Parathyroid adenoma (tissue), 2 donors: Measurements from ENCODE around the gene CSRP2.

Experiments used
- H2AFZ ChIP-seq: fragments of 300-600 bp; sonication (generic); one replicate; pipeline ENCODE4 v1.7.0; 2017; ENCODE audit warnings: antibody characterized with exemption, mild to moderate bottlenecking
- H3K27ac ChIP-seq: fragments of 300-600 bp; sonication (generic); one replicate; pipeline ENCODE4 v1.7.0; 2017
- H3K27me3 ChIP-seq: fragments of 300-600 bp; sonication (generic); one replicate; pipeline ENCODE4 v1.7.0; 2017; ENCODE audit warnings: low read length; ENCODE audit not compliant: control insufficient read depth, insufficient read depth
- H3K36me3 ChIP-seq: fragments of 300-600 bp; sonication (generic); one replicate; pipeline ENCODE4 v1.7.0; 2017; ENCODE audit warnings: low read length; ENCODE audit not compliant: control insufficient read depth, insufficient read depth
- H3K4me1 ChIP-seq: fragments of 300-600 bp; sonication (generic); one replicate; pipeline ENCODE4 v1.7.0; 2017; ENCODE audit warnings: control low read depth
- H3K4me2 ChIP-seq: fragments of 300-600 bp; sonication (generic); one replicate; pipeline ENCODE4 v1.7.0; 2017; ENCODE audit warnings: low read length
- H3K4me3 ChIP-seq: fragments of 300-600 bp; sonication (generic); one replicate; pipeline ENCODE4 v1.7.0; 2017; ENCODE audit warnings: low read depth, low read length
- H3K79me2 ChIP-seq: fragments of 300-600 bp; sonication (generic); one replicate; pipeline ENCODE4 v1.7.0; 2017; ENCODE audit warnings: control low read depth
- H3K9ac ChIP-seq: fragments of 300-600 bp; sonication (generic); one replicate; pipeline ENCODE4 v1.7.0; 2017; ENCODE audit warnings: mild to moderate bottlenecking
- H3K9me3 ChIP-seq: fragments of 300-600 bp; sonication (generic); one replicate; pipeline ENCODE4 v1.7.0; 2017; ENCODE audit warnings: low read length; ENCODE audit not compliant: control insufficient read depth
- CTCF ChIP-seq: fragments of 300-600 bp; sonication (generic); IDR thresholded peaks from one replicate; pipeline ENCODE4 v1.7.0; 2017; ENCODE audit warnings: antibody characterized with exemption, mild to moderate bottlenecking
- donor health status: primary hyperparathyroidism.

CSRP2 gene

DNA sequence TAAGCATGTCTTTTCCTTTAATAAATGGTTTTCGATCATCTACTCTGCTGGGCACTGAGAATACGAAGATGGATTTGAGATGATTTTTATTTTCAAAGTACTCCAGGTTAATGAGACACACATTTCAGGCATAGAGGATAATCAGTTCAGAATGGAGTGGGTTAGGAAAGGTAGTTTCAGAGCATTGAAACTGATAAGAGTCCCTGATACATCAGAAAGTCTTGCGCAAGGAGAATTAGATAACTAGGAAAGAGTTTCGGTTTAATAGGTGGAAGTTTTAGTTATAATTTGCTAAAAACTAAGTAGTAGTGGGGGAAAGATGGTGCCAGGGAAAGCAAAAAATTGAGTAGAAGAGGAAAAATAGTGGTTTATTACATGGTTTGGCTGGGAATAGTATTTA lies 64.8 kb downstream of the CSRP2 start:
- Histone ChIP-seq H3K79me2 (no peaks in the 10 kb centered on the region), H3K4me2 (no peak overlapping the region), H3K9me3 (no peaks in the 10 kb centered on the region), H3K27me3 (no peaks in the 10 kb centered on the region), H3K36me3 (no peaks in the 10 kb centered on the region), H3K9ac (no peak overlapping the region), H3K4me1 (no peaks in the 10 kb centered on the region), H2AFZ (no peak overlapping the region), H3K4me3 (no peak overlapping the region), H3K27ac (no peak overlapping the region)
- TF ChIP-seq CTCF: no peak

- Histone ChIP-seq H3K9ac (no peak overlapping the region), H3K4me1 (no peaks in the 10 kb centered on the region), H3K27me3 (no peaks in the 10 kb centered on the region), H3K4me3 (no peak overlapping the region), H3K4me2 (no peak overlapping the region), H2AFZ (no peak overlapping the region), H3K9me3 (no peaks in the 10 kb centered on the region), H3K79me2 (no peaks in the 10 kb centered on the region), H3K36me3 (no peaks in the 10 kb centered on the region), H3K27ac (no peak overlapping the region)
- TF ChIP-seq CTCF: no peak
These were observed 65.6 kb downstream of the CSRP2 start for GRCh38 chr12:76813265-76813664.

DNA sequence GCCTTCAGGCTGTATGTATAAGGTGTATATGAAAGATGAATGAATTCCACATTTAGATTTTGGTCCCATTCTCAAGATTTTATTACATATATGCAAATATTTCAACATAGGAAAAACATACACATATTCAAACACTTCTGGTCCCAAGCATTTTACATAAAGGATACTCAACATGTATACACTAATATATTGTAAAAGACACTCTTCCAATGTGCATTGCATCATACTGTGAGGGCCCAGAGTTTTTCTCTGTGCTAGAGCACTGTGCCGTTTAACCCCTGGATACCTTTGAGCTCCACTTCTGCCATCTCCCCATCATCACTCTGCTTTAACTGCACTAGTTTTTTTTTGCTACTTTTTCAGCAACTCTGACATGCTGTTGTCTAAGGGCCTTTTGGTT lies 66.8 kb downstream of the CSRP2 start:
- Histone ChIP-seq H3K9ac (no peak overlapping the region), H3K36me3 (no peaks in the 10 kb centered on the region), H3K9me3 (no peaks in the 10 kb centered on the region), H3K4me1 (no peaks in the 10 kb centered on the region), H3K79me2 (no peaks in the 10 kb centered on the region), H3K4me3 (no peak overlapping the region), H3K4me2 (no peak overlapping the region), H2AFZ (no peak overlapping the region), H3K27ac (no peak overlapping the region), H3K27me3 (no peaks in the 10 kb centered on the region)
- no peak for TF ChIP-seq CTCF

GRCh38 chr12:76810671-76811419 lies 68.0 kb downstream of the CSRP2 start:
- H3K79me2 ChIP-seq: no peaks in the 10 kb centered on the region
- TF ChIP-seq CTCF: no peak
- no peaks in the 10 kb centered on the region for H3K36me3 ChIP-seq
- no peak overlapping the region for H3K4me2 ChIP-seq
- no peak overlapping the region for H3K4me3 ChIP-seq
- no peak overlapping the region for H3K27ac ChIP-seq
- H3K27me3 ChIP-seq: no peaks in the 10 kb centered on the region
- H2AFZ ChIP-seq: no peak overlapping the region
- no peaks in the 10 kb centered on the region for H3K4me1 ChIP-seq
- no peaks in the 10 kb centered on the region for H3K9me3 ChIP-seq
- H3K9ac ChIP-seq: no peak overlapping the region
